B cell (primary cell): Measurements from ENCODE around the gene CYP27C1. TPM values are rescaled to one million over a fixed set of nuclear protein-coding genes. Genes with fewer than 3 reads are reported as not detected.

ENCODE experiments used
- ATAC-seq: fragments of 200-7000 bp; cut with Tn5 transposase; one replicate; pipeline ENCODE4 v1.10.0; 2021; ENCODE audit warnings: low read depth, mild to moderate bottlenecking, moderate number of reproducible peaks, moderate library complexity
- CTCF ChIA-PET: fragments of 350-600 bp; sonication (Branson Sonifier 250); formaldehyde crosslinking; loops from one replicate; lab custom pipeline; 2021; ENCODE audit warnings: antibody characterized with exemption, inconsistent platforms; lab: Charles Lee
- POLR2A ChIA-PET: fragments of 350-600 bp; sonication (Branson Sonifier 250); formaldehyde crosslinking; loops from one replicate; lab custom pipeline; 2021; ENCODE audit warnings: antibody characterized with exemption; lab: Charles Lee
- DNase-seq: peaks from one replicate; pipeline ENCODE4 v3.0.0; 2013
- H2AFZ ChIP-seq: 2 replicates; pipeline ENCODE4 v1.6.1; 2012; ENCODE audit warnings: mild to moderate bottlenecking, low read depth, low read length; ENCODE audit not compliant: insufficient read depth, poor library complexity, severe bottlenecking
- H3K27ac ChIP-seq, 2 donors: 1 replicate in 1 of 2; 2 replicates in 1 of 2; pipeline ENCODE4 v1.5.1; 2012 to 2013; ENCODE audit warnings: low read length in 2 of 2, mild to moderate bottlenecking in 2 of 2, moderate library complexity in 1 of 2
- H3K27me3 ChIP-seq, 4 experiments: fragments of 200-600 bp in 1 of 4; sonication (generic) in 1 of 4; replicated peaks in 1 of 4; 1 replicate in 2 of 4; 2 replicates in 2 of 4; pipeline versions ENCODE4 v1.6.1 to v1.7.0; 2013 to 2016; ENCODE audit warnings: low read length in 3 of 4, mild to moderate bottlenecking in 2 of 4, mixed read lengths in 1 of 4, moderate library complexity in 1 of 4; ENCODE audit not compliant: insufficient read depth in 4 of 4, control insufficient read depth in 3 of 4; ENCODE audit errors: control extremely low read depth in 1 of 4
- H3K36me3 ChIP-seq, 2 experiments: replicated peaks in 1 of 2; 1 replicate in 1 of 2; 2 replicates in 1 of 2; pipeline versions ENCODE4 v1.6.1 to v1.7.1; 2013; ENCODE audit warnings: low read length in 1 of 2; ENCODE audit not compliant: insufficient read depth in 2 of 2, control insufficient read depth in 1 of 2; ENCODE audit errors: control extremely low read depth in 1 of 2, extremely low read depth in 1 of 2
- H3K4me1 ChIP-seq, 2 donors: fragments of 200-600 bp in 1 of 2; sonication (generic) in 1 of 2; 1 replicate in 1 of 2; 2 replicates in 1 of 2; pipeline versions ENCODE4 v1.5.1 to v1.6.1; 2013 to 2017; ENCODE audit warnings: low read length in 2 of 2; ENCODE audit not compliant: control insufficient read depth in 2 of 2, insufficient read depth in 2 of 2
- H3K4me2 ChIP-seq: replicated peaks from 2 replicates; pipeline ENCODE3; 2012; ENCODE audit warnings: mild to moderate bottlenecking, low read depth, low read length; ENCODE audit not compliant: poor library complexity, severe bottlenecking
- H3K4me3 ChIP-seq, 5 experiments: fragments of 200-600 bp in 1 of 5; sonication (generic) in 1 of 5; 1 replicate in 3 of 5; 2 replicates in 2 of 5; pipeline versions ENCODE4 v1.5.1 to v1.7.0; 2011 to 2016; ENCODE audit warnings: low read length in 4 of 5, mild to moderate bottlenecking in 4 of 5, low read depth in 2 of 5, control low read depth in 1 of 5, moderate library complexity in 1 of 5; ENCODE audit not compliant: insufficient read depth in 1 of 5; ENCODE audit errors: control extremely low read depth in 1 of 5, extremely low read depth in 1 of 5
- H3K79me2 ChIP-seq: fragments of 200-600 bp; sonication (generic); one replicate; pipeline ENCODE4 v1.6.0; 2016; ENCODE audit warnings: low read length; ENCODE audit not compliant: control insufficient read depth, insufficient read depth
- H3K9ac ChIP-seq: fragments of 200-600 bp; sonication (generic); 2 replicates; pipeline ENCODE4 v1.6.1; 2017; ENCODE audit warnings: mild to moderate bottlenecking, low read length, moderate library complexity
- H3K9me3 ChIP-seq, 3 donors: one replicate each; pipeline versions ENCODE4 v1.6.1 to v1.7.1; 2013; ENCODE audit warnings: low read length in 2 of 3; ENCODE audit not compliant: control insufficient read depth in 2 of 3, insufficient read depth in 1 of 3; ENCODE audit errors: control extremely low read depth in 1 of 3
- H4K20me1 ChIP-seq: 2 replicates; pipeline ENCODE4 v1.6.0; 2012; ENCODE audit warnings: mild to moderate bottlenecking, low read length; ENCODE audit not compliant: insufficient read depth, control insufficient read depth, poor library complexity, severe bottlenecking
- H3K27ac Mint-ChIP-seq: one replicate; pipeline ENCODE4 v1.8.0; 2021; ENCODE audit warnings: mixed read lengths
- H3K27me3 Mint-ChIP-seq: one replicate; pipeline ENCODE4 v1.8.0; 2021; ENCODE audit warnings: mixed read lengths
- H3K4me1 Mint-ChIP-seq: one replicate; pipeline ENCODE4 v1.8.0; 2021; ENCODE audit warnings: mixed read lengths
- H3K4me3 Mint-ChIP-seq: one replicate; pipeline ENCODE4 v1.8.0; 2021; ENCODE audit warnings: mixed read lengths
- H3K9me3 Mint-ChIP-seq: one replicate; pipeline ENCODE4 v1.8.0; 2022; ENCODE audit warnings: mixed read lengths; ENCODE audit not compliant: insufficient read depth
- EZH2 ChIP-seq: IDR thresholded peaks from 2 replicates; pipeline ENCODE4 v1.6.1; 2012; ENCODE audit warnings: borderline replicate concordance, low read depth, mild to moderate bottlenecking, moderate library complexity, low read length; ENCODE audit not compliant: insufficient read depth, poor library complexity, severe bottlenecking
- WGBS: methylation state at CpG from one replicate; pipeline ENCODE4 v1.1.5; 2013; ENCODE audit warnings: missing lambda C conversion rate; ENCODE audit not compliant: insufficient coverage; 5-methylcytosine and 5-hydroxymethylcytosine counted together
- intact Hi-C: fragments of 100-400 bp; cut with micrococcal nuclease; formaldehyde crosslinking; loops from one replicate; pipeline ENCODE4 v1.10.0; 2022
- polyA plus RNA-seq: library from polyadenylated mRNA; depleted of rRNA; stranded (reverse); fragments of >200 nt; gene quantifications from 2 replicates; pipeline ENCODE4 v1.2.3, GENCODE V29; 2012
- total RNA-seq, 2 donors: library from RNA; stranded (reverse); fragments of 120-200 nt in 1 of 2; gene quantifications; 1 replicate in 1 of 2; 2 replicates in 1 of 2; pipeline versions ENCODE4 v1.2.3 to v1.2.4, GENCODE V29; 2013 to 2022
- TF ChIP-seq, protein P1 (sequence below): fragments of 200-600 bp; IDR thresholded peaks from one replicate; pipeline ENCODE4 v1.8.0; 2022; ENCODE audit warnings: antibody characterized with exemption, mild to moderate bottlenecking

CYP27C1 gene
- total and polyA plus RNA-seq, 2 donors (not counting 1 experiment from before 2014, with no cell fraction given), result not detected

DNA sequence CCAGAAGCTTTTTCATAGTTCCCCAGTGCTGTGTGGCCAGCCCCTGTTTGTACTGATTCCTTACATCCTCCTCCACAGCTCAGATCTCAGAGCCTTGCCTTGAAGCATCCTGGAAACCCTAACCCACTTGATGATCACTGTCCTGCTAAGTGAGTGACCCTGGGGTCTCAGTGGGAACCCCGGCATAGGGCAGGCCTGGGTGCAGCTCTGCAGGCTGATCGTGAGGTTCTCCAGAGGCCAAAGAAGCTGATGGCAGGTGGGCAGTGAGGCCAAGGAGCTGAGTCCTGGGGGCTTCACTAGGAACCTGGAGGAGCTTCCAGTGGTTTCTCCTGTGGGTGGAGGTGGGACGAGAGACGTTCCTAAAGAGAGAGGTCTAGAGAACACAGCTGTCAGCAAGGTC, 65.7 kb downstream of the CYP27C1 start:
- H3K27me3 Mint-ChIP-seq, result no peaks in the 10 kb centered on the region
- no peaks in the 10 kb centered on the region for H3K36me3 ChIP-seq
- no peak overlapping the region for H2AFZ ChIP-seq
- no peak overlapping the region for H3K4me3 Mint-ChIP-seq
- peaks cover 0 to 10% (median 7%) of the 10 kb centered on the region in 3 donors for H3K9me3 ChIP-seq
- no peak for TF ChIP-seq EZH2
- TF ChIP-seq, protein P1, sequence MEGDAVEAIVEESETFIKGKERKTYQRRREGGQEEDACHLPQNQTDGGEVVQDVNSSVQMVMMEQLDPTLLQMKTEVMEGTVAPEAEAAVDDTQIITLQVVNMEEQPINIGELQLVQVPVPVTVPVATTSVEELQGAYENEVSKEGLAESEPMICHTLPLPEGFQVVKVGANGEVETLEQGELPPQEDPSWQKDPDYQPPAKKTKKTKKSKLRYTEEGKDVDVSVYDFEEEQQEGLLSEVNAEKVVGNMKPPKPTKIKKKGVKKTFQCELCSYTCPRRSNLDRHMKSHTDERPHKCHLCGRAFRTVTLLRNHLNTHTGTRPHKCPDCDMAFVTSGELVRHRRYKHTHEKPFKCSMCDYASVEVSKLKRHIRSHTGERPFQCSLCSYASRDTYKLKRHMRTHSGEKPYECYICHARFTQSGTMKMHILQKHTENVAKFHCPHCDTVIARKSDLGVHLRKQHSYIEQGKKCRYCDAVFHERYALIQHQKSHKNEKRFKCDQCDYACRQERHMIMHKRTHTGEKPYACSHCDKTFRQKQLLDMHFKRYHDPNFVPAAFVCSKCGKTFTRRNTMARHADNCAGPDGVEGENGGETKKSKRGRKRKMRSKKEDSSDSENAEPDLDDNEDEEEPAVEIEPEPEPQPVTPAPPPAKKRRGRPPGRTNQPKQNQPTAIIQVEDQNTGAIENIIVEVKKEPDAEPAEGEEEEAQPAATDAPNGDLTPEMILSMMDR, result no peak
- ChIA-PET CTCF (no interaction called here), POLR2A (no interaction called here)
- H3K4me2 ChIP-seq, result no peak overlapping the region
- no peaks in the 10 kb centered on the region for H3K79me2 ChIP-seq
- H3K9me3 Mint-ChIP-seq, result peaks cover 2% of the 10 kb centered on the region
- H3K9ac ChIP-seq, result no peak overlapping the region
- H4K20me1 ChIP-seq, result no peaks in the 10 kb centered on the region
- DNase-seq, result no peak
- no peak overlapping the region for H3K27ac ChIP-seq
- H3K27me3 ChIP-seq, result no peaks in the 10 kb centered on the region
- peaks cover 17 to 24% of the 10 kb centered on the region in 2 donors for H3K4me1 ChIP-seq
- H3K4me3 ChIP-seq, result no peak overlapping the region
- no peak overlapping the region for H3K27ac Mint-ChIP-seq
- H3K4me1 Mint-ChIP-seq, result peaks cover 22% of the 10 kb centered on the region
- no peak for ATAC-seq
- intact Hi-C loops, result no loop called here
- WGBS, result 89% methylated on average over 2 of the region's 4 CpGs

DNA sequence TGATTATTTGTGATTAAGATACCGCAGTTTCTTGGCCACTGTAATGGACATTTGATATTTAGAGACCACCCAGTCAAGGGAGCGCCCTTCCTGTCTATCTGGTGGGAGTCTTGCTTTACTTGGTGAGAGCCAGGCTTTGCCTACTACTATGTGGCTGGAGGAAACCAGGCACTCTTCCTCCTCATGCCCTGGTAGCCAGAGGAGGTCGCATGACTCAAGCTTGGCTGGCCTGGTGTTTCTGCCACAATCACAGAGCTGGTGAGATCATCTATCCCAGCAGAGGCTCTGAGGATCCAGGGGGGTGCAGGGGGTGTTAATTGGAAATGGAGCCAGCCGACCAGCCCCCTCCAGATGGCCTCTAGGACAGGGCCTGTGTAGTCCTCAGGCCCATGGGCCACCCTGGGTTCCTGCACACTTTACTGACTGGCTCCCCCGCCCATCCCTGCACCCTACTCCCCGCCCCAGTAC, 66.4 kb downstream of the CYP27C1 start:
- H3K4me1 Mint-ChIP-seq, result peaks cover 15% of the 10 kb centered on the region
- DNase-seq (no peak), ATAC-seq (no peak)
- no peak overlapping the region for H3K4me3 ChIP-seq
- H3K27me3 ChIP-seq, result no peaks in the 10 kb centered on the region
- CTCF ChIA-PET, result no interaction called here
- intact Hi-C loops, result no loop called here
- no peak overlapping the region for H3K27ac ChIP-seq
- no peaks in the 10 kb centered on the region for H3K79me2 ChIP-seq
- WGBS, result 93% methylated on average over 5 of the region's 6 CpGs
- no peak overlapping the region for H2AFZ ChIP-seq
- POLR2A ChIA-PET, result no interaction called here
- peaks cover 0 to 10% (median 7%) of the 10 kb centered on the region in 3 donors for H3K9me3 ChIP-seq
- H3K9ac ChIP-seq, result no peak overlapping the region
- H3K27ac Mint-ChIP-seq, result no peak overlapping the region
- peaks cover 10 to 17% of the 10 kb centered on the region in 2 donors for H3K4me1 ChIP-seq
- H3K9me3 Mint-ChIP-seq, result peaks cover 2% of the 10 kb centered on the region
- no peaks in the 10 kb centered on the region for H3K36me3 ChIP-seq
- no peak for TF ChIP-seq EZH2
- TF ChIP-seq, protein P1, result no peak
- no peak overlapping the region for H3K4me3 Mint-ChIP-seq
- no peaks in the 10 kb centered on the region for H4K20me1 ChIP-seq
- no peaks in the 10 kb centered on the region for H3K27me3 Mint-ChIP-seq
- H3K4me2 ChIP-seq, result no peak overlapping the region
